ENCODE data around the gene EFNB1.

EFNB1 gene

DNA sequence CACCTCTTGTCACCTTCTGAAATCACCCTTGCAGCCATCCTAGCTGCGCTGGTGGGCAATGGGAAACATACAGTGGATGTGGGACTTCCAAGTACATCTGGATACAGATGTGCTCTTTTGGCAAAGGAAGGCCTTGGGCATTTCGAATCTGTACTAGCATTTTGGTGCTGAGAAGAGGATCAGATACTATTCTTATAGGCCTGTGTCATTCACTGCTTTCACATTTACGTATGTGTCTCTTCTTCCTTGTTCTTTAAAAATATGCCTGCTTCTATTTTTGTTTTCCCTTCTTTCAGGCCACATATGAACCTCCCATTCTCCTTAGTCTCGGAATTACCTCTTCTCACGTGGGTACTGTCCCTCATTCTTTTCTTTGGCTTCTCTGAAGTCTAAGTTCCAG lies 53.1 kb downstream of the EFNB1 start:
- no peaks in the 10 kb centered on the region for H3K79me1 ChIP-seq (ENCODE audit: low read length)
- WGBS (ENCODE audit: extremely low coverage, insufficient coverage, low lambda C conversion rate), result no CpG with 5 or more reads among the region's 5 CpGs
- H2BK5ac ChIP-seq (ENCODE audit: low read length), result no peak overlapping the region
- no peak for DNase-seq
- H3K4me2 ChIP-seq (ENCODE audit: low read length), result no peak overlapping the region
- no peak overlapping the region for H4K5ac ChIP-seq (ENCODE audit: low read length)
- no peak overlapping the region for H2AK5ac ChIP-seq (ENCODE audit: low read length)
- no peak overlapping the region for H3K4me3 ChIP-seq (ENCODE audit: low read length)
- H2BK15ac ChIP-seq (replicated peaks; ENCODE audit: low read depth), result no peak overlapping the region
- H3K23ac ChIP-seq (ENCODE audit: low read length), result no peak overlapping the region
- no peaks in the 10 kb centered on the region for H3K27me3 ChIP-seq (ENCODE audit: insufficient read depth, low read length, poor library complexity)
- no peak overlapping the region for H3K27ac ChIP-seq (ENCODE audit: low read depth, low read length)
- H2BK120ac ChIP-seq (ENCODE audit: low read depth, low read length), result no peak overlapping the region
- peak overlapping the region; percentile 56 for H3K56ac ChIP-seq (ENCODE audit: low read length)
- peak overlapping the region; percentile 73 for H3K18ac ChIP-seq (ENCODE audit: low read length)
- no peaks in the 10 kb centered on the region for H3K79me2 ChIP-seq (ENCODE audit: control insufficient read depth, insufficient read depth, low read length)
- no peak overlapping the region for H3K9ac ChIP-seq (ENCODE audit: low read length)
- H3K4ac ChIP-seq (ENCODE audit: low read depth, low read length), result no peak overlapping the region
- peaks cover 3% of the 10 kb centered on the region for H3K4me1 ChIP-seq (ENCODE audit: control insufficient read depth, low read depth, low read length)
- no peak overlapping the region for H4K8ac ChIP-seq (ENCODE audit: low read depth, low read length)
- H3K36me3 ChIP-seq (ENCODE audit: control insufficient read depth, insufficient read depth, low read length), result no peaks in the 10 kb centered on the region

DNA sequence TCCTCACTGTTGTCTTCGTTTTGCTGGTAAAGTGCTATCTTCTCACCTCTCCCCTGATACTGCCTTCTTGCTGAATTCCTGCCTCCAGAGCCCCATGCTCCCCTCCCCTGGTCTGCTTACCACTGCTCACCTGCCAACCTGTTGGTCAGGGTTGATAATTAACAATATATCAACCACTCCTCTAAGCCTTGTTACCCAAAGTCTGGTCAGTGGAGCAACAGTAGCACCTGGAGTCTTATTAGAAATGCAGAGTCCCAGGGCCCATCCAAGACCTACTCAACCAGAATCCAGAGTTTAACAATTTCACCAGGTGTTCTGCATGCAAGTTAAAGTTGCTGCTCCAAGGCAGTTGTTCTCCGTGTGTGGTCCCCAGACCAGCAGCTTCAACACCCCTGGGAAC lies 55.0 kb downstream of the EFNB1 start:
- Histone ChIP-seq H3K23ac (ENCODE audit: low read length) (no peak overlapping the region), H2AK5ac (ENCODE audit: low read length) (no peak overlapping the region), H3K27me3 (ENCODE audit: insufficient read depth, low read length, poor library complexity) (no peaks in the 10 kb centered on the region), H2BK120ac (ENCODE audit: low read depth, low read length) (no peak overlapping the region), H2BK5ac (ENCODE audit: low read length) (no peak overlapping the region), H3K4me2 (ENCODE audit: low read length) (no peak overlapping the region), H3K79me2 (ENCODE audit: control insufficient read depth, insufficient read depth, low read length) (no peaks in the 10 kb centered on the region), H3K27ac (ENCODE audit: low read depth, low read length) (no peak overlapping the region), H4K8ac (ENCODE audit: low read depth, low read length) (no peak overlapping the region), H3K18ac (ENCODE audit: low read length) (no peak overlapping the region), H3K36me3 (ENCODE audit: control insufficient read depth, insufficient read depth, low read length) (no peaks in the 10 kb centered on the region), H3K4me1 (ENCODE audit: control insufficient read depth, low read depth, low read length) (peaks cover 3% of the 10 kb centered on the region), H3K79me1 (ENCODE audit: low read length) (no peaks in the 10 kb centered on the region), H3K56ac (ENCODE audit: low read length) (no peak overlapping the region), H4K5ac (ENCODE audit: low read length) (no peak overlapping the region), H2BK15ac (replicated peaks; ENCODE audit: low read depth) (no peak overlapping the region), H3K4me3 (ENCODE audit: low read length) (no peak overlapping the region), H3K9ac (ENCODE audit: low read length) (no peak overlapping the region), H3K4ac (ENCODE audit: low read depth, low read length) (no peak overlapping the region)
- no CpG with 5 or more reads among the region's 2 CpGs for WGBS (ENCODE audit: extremely low coverage, insufficient coverage, low lambda C conversion rate)
- no peak for DNase-seq

DNA sequence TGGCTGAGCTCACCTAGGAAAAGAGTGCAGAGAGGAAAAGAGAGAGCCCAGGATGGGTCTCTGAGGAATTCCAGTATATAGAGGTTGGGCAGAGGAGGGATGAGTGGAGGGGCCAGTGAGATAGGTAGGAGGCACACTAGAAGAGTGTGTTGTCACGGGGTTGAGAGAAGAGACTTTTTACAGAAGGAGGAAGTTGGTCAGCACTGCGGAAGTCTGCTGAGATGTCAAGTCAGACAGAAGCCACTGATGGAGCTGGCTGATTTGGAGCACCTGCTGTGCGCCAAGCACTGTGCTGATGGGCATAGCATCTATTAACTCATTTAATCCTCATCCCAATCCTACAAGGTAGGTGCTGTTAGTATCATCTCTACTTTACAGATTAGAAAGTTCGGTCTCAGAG lies 60.4 kb downstream of the EFNB1 start:
- H4K8ac ChIP-seq (ENCODE audit: low read depth, low read length), result no peak overlapping the region
- H3K4ac ChIP-seq (ENCODE audit: low read depth, low read length), result no peak overlapping the region
- H3K4me2 ChIP-seq (ENCODE audit: low read length), result no peak overlapping the region
- H3K79me1 ChIP-seq (ENCODE audit: low read length), result no peaks in the 10 kb centered on the region
- no peak overlapping the region for H3K18ac ChIP-seq (ENCODE audit: low read length)
- H2BK120ac ChIP-seq (ENCODE audit: low read depth, low read length), result no peak overlapping the region
- no peak overlapping the region for H4K5ac ChIP-seq (ENCODE audit: low read length)
- H2BK15ac ChIP-seq (replicated peaks; ENCODE audit: low read depth), result no peak overlapping the region
- H2AK5ac ChIP-seq (ENCODE audit: low read length), result no peak overlapping the region
- H3K23ac ChIP-seq (ENCODE audit: low read length), result no peak overlapping the region
- no peak overlapping the region for H3K9ac ChIP-seq (ENCODE audit: low read length)
- H3K4me3 ChIP-seq (ENCODE audit: low read length), result no peak overlapping the region
- no peak overlapping the region for H3K27ac ChIP-seq (ENCODE audit: low read depth, low read length)
- no CpG with 5 or more reads among the region's 4 CpGs for WGBS (ENCODE audit: extremely low coverage, insufficient coverage, low lambda C conversion rate)
- no peaks in the 10 kb centered on the region for H3K36me3 ChIP-seq (ENCODE audit: control insufficient read depth, insufficient read depth, low read length)
- no peaks in the 10 kb centered on the region for H3K79me2 ChIP-seq (ENCODE audit: control insufficient read depth, insufficient read depth, low read length)
- H3K27me3 ChIP-seq (ENCODE audit: insufficient read depth, low read length, poor library complexity), result no peaks in the 10 kb centered on the region
- no peak for DNase-seq
- H3K56ac ChIP-seq (ENCODE audit: low read length), result no peak overlapping the region
- H3K4me1 ChIP-seq (ENCODE audit: control insufficient read depth, low read depth, low read length), result no peaks in the 10 kb centered on the region
- no peak overlapping the region for H2BK5ac ChIP-seq (ENCODE audit: low read length)
